HG03571 (cell line): ENCODE results near the gene TUBB2A.

Experiments used
- ATAC-seq: cut with Tn5 transposase; IDR thresholded peaks from one replicate; pipeline ENCODE4 v1.9.1; 2021; ENCODE audit not compliant: unreplicated experiment

The TUBB2A gene

GRCh38 chr6:3124667-3125066 lies 32.7 kb downstream of the TUBB2A start:
- no peak for ATAC-seq

- ATAC-seq, result no peak
Observed at GRCh38 chr6:3122823-3123182, 34.5 kb downstream of the TUBB2A start.

GRCh38 chr6:3120765-3121089 lies 36.6 kb downstream of the TUBB2A start:
- no peak for ATAC-seq

GRCh38 chr6:3119040-3119723 lies 38.2 kb downstream of the TUBB2A start:
- ATAC-seq, result peak; percentile 14

- peak; percentile 87 for ATAC-seq
Observed at GRCh38 chr6:3118353-3119039, 38.8 kb downstream of the TUBB2A start, which contains the start of gene BPHL. BPHL (plus strand) TSS chr6:3118711; CDS start chr6:3118741, 30 bp downstream.

GRCh38 chr6:3117912-3118352 lies 39.4 kb downstream of the TUBB2A start:
- no peak for ATAC-seq

GRCh38 chr6:3114377-3114776 lies 43.0 kb downstream of the TUBB2A start:
- ATAC-seq, result no peak

- no peak for ATAC-seq
Observed at GRCh38 chr6:3109761-3110160, 47.6 kb downstream of the TUBB2A start.

- no peak for ATAC-seq
Observed at GRCh38 chr6:3108746-3109414, 48.5 kb downstream of the TUBB2A start.
